ENCODE results near the gene MOB3B. TPM values are rescaled to one million over a fixed set of nuclear protein-coding genes. Genes with fewer than 3 reads are reported as not detected.
"Not testable (repeated sequence)": the region's sequence is repeated elsewhere in the genome, so short reads cannot be mapped to it uniquely, and the experiment has no call there.

The MOB3B gene
- total RNA-seq, 1 donor from 2014 or later = 3.8 TPM

DNA sequence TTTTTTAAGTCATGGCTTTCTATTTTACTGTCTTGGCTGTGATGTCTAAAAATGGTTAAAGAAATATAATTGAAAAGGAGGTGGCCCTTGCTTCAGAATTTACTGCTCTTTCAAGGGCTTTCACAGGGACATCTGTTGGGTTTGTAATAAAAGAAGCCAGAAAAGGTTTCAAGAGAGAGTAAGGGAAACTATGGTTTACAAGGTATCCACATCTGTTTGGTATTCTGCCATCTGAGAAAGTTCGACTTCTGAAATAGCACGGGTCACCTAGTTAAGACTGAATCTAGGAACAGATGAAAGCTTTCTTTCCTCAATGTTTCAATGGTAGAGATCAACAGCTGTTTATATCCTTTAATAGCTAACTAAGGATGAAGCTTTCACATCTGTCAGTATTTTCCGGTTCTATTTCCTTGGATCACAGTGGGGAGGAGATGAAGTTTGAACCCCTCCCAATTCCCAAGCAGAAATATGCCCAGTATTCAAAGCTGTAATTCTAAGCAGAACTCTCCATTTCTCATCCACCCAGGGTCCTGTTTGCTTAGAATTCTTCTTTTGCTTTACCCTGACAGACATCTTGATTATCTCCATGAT lies 78.3 kb downstream of the MOB3B start:
- H3K4me1 Mint-ChIP-seq (ENCODE audit: low read depth) = peaks cover 17% of the 10 kb centered on the region
- H3K9me3 Mint-ChIP-seq (ENCODE audit: low read depth) = no peaks in the 10 kb centered on the region
- peaks cover 2% of the 10 kb centered on the region for H3K27me3 Mint-ChIP-seq (ENCODE audit: low read depth)
- TF ChIP-seq, protein P1, sequence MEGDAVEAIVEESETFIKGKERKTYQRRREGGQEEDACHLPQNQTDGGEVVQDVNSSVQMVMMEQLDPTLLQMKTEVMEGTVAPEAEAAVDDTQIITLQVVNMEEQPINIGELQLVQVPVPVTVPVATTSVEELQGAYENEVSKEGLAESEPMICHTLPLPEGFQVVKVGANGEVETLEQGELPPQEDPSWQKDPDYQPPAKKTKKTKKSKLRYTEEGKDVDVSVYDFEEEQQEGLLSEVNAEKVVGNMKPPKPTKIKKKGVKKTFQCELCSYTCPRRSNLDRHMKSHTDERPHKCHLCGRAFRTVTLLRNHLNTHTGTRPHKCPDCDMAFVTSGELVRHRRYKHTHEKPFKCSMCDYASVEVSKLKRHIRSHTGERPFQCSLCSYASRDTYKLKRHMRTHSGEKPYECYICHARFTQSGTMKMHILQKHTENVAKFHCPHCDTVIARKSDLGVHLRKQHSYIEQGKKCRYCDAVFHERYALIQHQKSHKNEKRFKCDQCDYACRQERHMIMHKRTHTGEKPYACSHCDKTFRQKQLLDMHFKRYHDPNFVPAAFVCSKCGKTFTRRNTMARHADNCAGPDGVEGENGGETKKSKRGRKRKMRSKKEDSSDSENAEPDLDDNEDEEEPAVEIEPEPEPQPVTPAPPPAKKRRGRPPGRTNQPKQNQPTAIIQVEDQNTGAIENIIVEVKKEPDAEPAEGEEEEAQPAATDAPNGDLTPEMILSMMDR (IDR thresholded peaks at IDR 0.05) = no peak
- no peak overlapping the region for H3K4me3 Mint-ChIP-seq (ENCODE audit: unreplicated experiment)
- no peak overlapping the region for H3K27ac Mint-ChIP-seq (ENCODE audit: unreplicated experiment)
- peaks cover 5% of the 10 kb centered on the region for H3K36me3 Mint-ChIP-seq (ENCODE audit: low read depth)
- no peak for DNase-seq (ENCODE audit: low spot score)

DNA sequence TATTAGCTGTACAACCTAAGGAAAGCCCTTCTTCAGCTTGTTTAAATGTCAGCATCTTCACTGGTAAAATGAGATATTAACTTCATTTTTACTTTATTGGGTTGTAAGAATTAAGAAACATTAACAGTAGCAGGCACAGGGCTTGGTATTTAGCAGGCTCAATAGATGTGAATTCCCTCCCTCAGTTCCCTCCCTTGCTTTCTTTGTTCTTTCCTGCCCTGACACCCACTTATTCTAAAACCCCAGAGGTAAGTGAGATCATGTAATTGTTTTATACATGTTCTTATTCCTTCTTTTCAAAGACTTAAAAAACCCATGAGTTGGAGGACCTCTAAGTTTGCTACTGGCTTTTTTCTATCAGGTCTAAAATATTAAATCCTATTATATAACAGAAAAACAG lies 78.9 kb downstream of the MOB3B start:
- peaks cover 3% of the 10 kb centered on the region for H3K36me3 Mint-ChIP-seq (ENCODE audit: low read depth)
- no peaks in the 10 kb centered on the region for H3K9me3 Mint-ChIP-seq (ENCODE audit: low read depth)
- H3K27me3 Mint-ChIP-seq (ENCODE audit: low read depth) = no peaks in the 10 kb centered on the region
- peaks cover 17% of the 10 kb centered on the region for H3K4me1 Mint-ChIP-seq (ENCODE audit: low read depth)
- DNase-seq (ENCODE audit: low spot score) = no peak
- H3K4me3 Mint-ChIP-seq (ENCODE audit: unreplicated experiment) = no peak overlapping the region
- TF ChIP-seq, protein P1 (IDR thresholded peaks at IDR 0.05) = no peak
- H3K27ac Mint-ChIP-seq (ENCODE audit: unreplicated experiment) = no peak overlapping the region

DNA sequence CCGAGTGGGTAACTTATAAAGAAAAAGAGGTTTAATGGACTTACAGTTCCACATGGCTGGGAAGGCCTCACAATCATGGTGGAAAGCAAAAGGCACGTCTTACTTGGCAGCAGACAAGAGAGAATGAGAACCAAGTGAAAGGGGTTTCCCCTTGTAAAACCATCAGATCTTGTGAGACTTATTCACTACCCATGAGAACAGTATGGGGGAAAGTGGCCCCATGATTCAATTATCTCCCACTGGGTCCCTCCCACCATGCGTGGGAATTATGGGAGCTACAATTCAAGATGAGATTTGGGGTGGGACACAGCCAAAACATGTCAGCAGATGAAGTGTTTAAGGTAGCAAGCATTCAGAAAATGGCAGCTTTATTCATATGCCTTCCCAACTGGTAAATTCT lies 81.3 kb downstream of the MOB3B start:
- not testable (repeated sequence) for H3K27me3 Mint-ChIP-seq (ENCODE audit: low read depth); H3K27ac Mint-ChIP-seq (ENCODE audit: unreplicated experiment); DNase-seq (ENCODE audit: low spot score); H3K4me1 Mint-ChIP-seq (ENCODE audit: low read depth); H3K4me3 Mint-ChIP-seq (ENCODE audit: unreplicated experiment); H3K9me3 Mint-ChIP-seq (ENCODE audit: low read depth); H3K36me3 Mint-ChIP-seq (ENCODE audit: low read depth)

DNA sequence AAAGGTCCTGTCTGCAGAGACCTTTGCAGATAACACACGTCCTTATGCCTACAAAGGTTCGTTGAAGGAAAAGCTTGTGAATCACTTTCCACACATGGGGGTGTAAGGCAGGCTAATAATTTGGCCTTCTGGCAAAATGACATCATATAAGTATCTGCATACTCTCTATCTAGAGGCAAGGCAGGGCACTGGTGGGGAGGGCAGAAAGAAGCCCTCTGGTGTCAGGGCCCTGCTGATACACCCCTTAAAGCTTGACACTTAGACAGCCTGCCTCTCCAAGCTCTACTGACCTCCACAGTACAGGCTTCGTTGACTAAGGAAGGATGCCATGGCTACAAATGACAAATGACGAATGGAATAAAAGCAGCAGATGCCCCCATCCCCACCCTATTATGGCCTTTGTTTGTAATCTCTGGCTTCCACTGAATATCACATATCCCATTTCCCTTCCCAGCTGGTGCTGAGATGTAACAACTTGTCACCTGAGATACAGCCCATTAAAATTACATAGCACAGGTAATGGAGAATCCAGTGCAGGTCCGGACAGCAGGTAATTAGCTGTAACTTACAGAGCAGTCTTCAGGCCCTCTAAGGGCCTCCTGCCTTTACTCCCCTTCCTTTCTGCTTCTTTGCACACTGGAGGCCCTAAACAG lies 82.5 kb downstream of the MOB3B start:
- Mint-ChIP-seq H3K4me3 (ENCODE audit: unreplicated experiment) (no peak overlapping the region), H3K36me3 (ENCODE audit: low read depth) (peaks cover 3% of the 10 kb centered on the region), H3K27me3 (ENCODE audit: low read depth) (peaks cover 2% of the 10 kb centered on the region), H3K27ac (ENCODE audit: unreplicated experiment) (no peak overlapping the region), H3K4me1 (ENCODE audit: low read depth) (peaks cover 7% of the 10 kb centered on the region), H3K9me3 (ENCODE audit: low read depth) (peaks cover 3% of the 10 kb centered on the region)
- no peak for DNase-seq (ENCODE audit: low spot score)
- TF ChIP-seq, protein P1 (IDR thresholded peaks at IDR 0.05) = no peak

DNA sequence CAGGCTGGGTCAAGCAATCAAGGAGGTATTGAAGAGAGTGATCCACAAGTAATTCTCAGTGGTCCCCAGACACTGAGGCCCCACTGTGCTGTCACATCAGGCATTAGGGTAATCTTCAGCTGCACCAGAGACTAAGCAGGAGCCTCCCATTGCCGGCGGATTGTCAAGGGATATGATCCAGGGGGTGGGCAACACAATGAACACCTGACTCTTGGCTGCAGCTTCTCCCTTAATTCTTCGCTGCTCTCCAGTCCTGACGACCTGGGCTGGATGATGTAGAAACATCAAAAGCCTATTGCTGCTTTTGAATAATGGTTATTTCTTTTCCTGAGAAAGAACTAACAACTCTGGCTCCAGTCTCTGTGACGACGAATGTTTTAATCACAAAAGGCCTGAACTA lies 83.9 kb downstream of the MOB3B start:
- H3K27ac Mint-ChIP-seq (ENCODE audit: unreplicated experiment) = no peak overlapping the region
- TF ChIP-seq, protein P1 (IDR thresholded peaks at IDR 0.05) = no peak
- H3K9me3 Mint-ChIP-seq (ENCODE audit: low read depth) = peaks cover 4% of the 10 kb centered on the region
- no peak for DNase-seq (ENCODE audit: low spot score)
- H3K4me1 Mint-ChIP-seq (ENCODE audit: low read depth) = no peaks in the 10 kb centered on the region
- H3K27me3 Mint-ChIP-seq (ENCODE audit: low read depth) = peaks cover 2% of the 10 kb centered on the region
- H3K36me3 Mint-ChIP-seq (ENCODE audit: low read depth) = no peaks in the 10 kb centered on the region
- H3K4me3 Mint-ChIP-seq (ENCODE audit: unreplicated experiment) = no peak overlapping the region

All from chondrocyte (in vitro differentiated cells).